ENCODE measurements around the gene CHMP4B. TPM values are rescaled to one million over a fixed set of nuclear protein-coding genes. Genes with fewer than 3 reads are reported as not detected.

Gene CHMP4B
- total and polyA plus RNA-seq, 2 experiments from 2014 or later: 5.5 to 48.2 TPM

DNA sequence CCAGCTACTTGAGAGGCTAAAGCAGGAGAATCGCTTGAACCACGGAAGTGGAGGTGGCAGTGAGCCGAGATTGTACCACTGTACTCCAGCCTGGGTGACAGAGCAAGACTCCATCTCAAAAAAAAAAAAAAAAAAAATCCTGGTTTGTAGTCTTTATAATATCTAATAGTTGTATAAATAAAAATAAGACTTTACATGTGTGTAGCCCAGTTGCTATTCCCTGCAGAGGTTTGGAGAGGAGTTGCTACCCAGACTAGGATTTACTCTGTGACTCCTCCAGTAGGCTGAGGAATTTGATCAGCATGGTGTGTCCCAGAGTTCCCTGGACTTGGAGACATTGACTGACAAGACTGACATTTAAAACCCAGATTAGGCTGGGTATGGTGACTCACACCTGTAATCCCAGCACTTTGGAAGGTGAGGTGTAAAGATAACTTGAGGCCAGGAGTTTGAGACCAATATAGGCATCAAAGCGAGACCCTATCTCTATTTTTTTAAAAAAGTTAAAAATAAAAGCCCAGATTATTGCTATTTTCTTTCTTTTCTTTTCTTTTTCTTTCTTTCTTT is 10.2 kb downstream of the CHMP4B start:
- Histone ChIP-seq H3K9me2 (ENCODE audit: insufficient read depth) (no peaks in the 10 kb centered on the region), H3K4me1 (ENCODE audit: insufficient read depth) (0 out of 2 replicates have a peak, but pooled peaks cover 5% of the 10 kb centered on the region), H3K27me3 (replicated peaks; ENCODE audit: insufficient read depth) (no peaks in the 10 kb centered on the region), H3K36me3 (ENCODE audit: low read depth) (no peaks in the 10 kb centered on the region), H3K27ac (no peak overlapping the region), H4K20me1 (ENCODE audit: insufficient read depth) (peaks cover 50% of the 10 kb centered on the region), H3K9ac (no peak overlapping the region), H3K9me3 (ENCODE audit: low read depth) (no peaks in the 10 kb centered on the region), H3F3A (ENCODE audit: insufficient read depth) (no peaks in the 10 kb centered on the region), H3K4me3 (no peak overlapping the region), H2AFZ (no peak overlapping the region), H3K4me2 (ENCODE audit: unreplicated experiment) (no peak overlapping the region), H3K79me2 (ENCODE audit: insufficient read depth) (peaks cover 100% of the 10 kb centered on the region)
- 65 to 71% methylated on average over 4 of the region's 4 CpGs for WGBS, 2 experiments (ENCODE audit: low coverage in 1 of 2, low lambda C conversion rate in 2 of 2, missing lambda C conversion rate in 2 of 2)
- DNase-seq: no peak
- in situ Hi-C loops (cut with MboI): no loop called here
- TF ChIP-seq EZH2phosphoT487 (IDR thresholded peaks at IDR 0.05; ENCODE audit: insufficient read depth, low read depth): no peak
- TF ChIP-seq EZH2 (IDR thresholded peaks at IDR 0.05; ENCODE audit: insufficient read depth, poor library complexity, severe bottlenecking): no peak

DNA sequence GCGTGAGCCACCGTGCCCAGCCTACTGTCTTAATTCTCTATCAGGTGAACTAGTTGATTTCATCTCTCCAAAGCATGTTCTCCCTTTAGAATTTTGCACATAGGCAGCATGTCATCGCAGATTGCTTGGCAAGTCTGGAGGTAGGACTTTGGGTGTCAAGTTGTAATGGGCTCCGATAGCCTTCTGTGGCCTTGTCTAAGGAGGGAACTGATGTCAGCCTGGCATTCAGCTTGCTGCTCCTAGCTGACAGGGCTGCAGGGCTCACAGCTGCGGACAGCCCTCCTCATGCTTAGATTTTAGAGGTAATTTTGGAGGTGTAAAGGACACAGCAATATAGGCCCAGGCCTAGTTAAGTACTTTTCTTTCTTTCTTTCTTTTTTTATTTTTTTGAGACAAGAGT is 11.3 kb downstream of the CHMP4B start:
- H3K79me2 ChIP-seq (ENCODE audit: insufficient read depth): peaks cover 100% of the 10 kb centered on the region
- TF ChIP-seq EZH2phosphoT487 (IDR thresholded peaks at IDR 0.05; ENCODE audit: insufficient read depth, low read depth) (no peak), EZH2 (IDR thresholded peaks at IDR 0.05; ENCODE audit: insufficient read depth, poor library complexity, severe bottlenecking) (no peak)
- 98 to 100% methylated on average over 5 of the region's 5 CpGs for WGBS, 2 experiments (ENCODE audit: low coverage in 1 of 2, low lambda C conversion rate in 2 of 2, missing lambda C conversion rate in 2 of 2)
- H3F3A ChIP-seq (ENCODE audit: insufficient read depth): 0 out of 2 replicates have a peak, but pooled peaks cover under 1% of the 10 kb centered on the region
- no peaks in the 10 kb centered on the region for H3K9me3 ChIP-seq (ENCODE audit: low read depth)
- H4K20me1 ChIP-seq (ENCODE audit: insufficient read depth): peaks cover 55% of the 10 kb centered on the region
- H3K4me1 ChIP-seq (ENCODE audit: insufficient read depth): 0 out of 2 replicates have a peak, but pooled peaks cover 5% of the 10 kb centered on the region
- H3K4me2 ChIP-seq (ENCODE audit: unreplicated experiment): no peak overlapping the region
- H3K9me2 ChIP-seq (ENCODE audit: insufficient read depth): no peaks in the 10 kb centered on the region
- no peak overlapping the region for H3K9ac ChIP-seq
- no peaks in the 10 kb centered on the region for H3K27me3 ChIP-seq (replicated peaks; ENCODE audit: insufficient read depth)
- H3K4me3 ChIP-seq: no peak overlapping the region
- in situ Hi-C loops (cut with MboI): no loop called here
- H3K36me3 ChIP-seq (ENCODE audit: low read depth): no peaks in the 10 kb centered on the region
- DNase-seq: no peak
- no peak overlapping the region for H3K27ac ChIP-seq
- no peak overlapping the region for H2AFZ ChIP-seq

DNA sequence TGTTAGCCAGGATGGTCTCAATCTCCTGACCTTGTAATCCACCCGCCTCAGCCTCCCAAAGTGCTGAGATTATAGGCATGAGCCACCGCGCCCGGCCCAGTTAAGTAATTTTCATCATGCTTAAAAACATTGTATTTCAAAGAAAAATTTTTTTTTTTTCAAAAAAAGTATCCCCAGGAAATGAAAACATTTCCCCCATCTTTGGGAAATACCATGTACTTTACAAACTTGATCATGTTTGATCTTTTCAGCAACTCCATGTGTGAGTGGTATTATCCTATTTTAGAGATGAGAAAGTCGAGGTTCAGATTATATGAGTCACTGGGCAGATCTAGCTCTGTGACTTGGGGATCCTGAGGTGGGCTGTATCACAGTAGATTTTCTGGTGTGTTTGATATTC is 11.8 kb downstream of the CHMP4B start:
- Histone ChIP-seq H3F3A (ENCODE audit: insufficient read depth) (0 out of 2 replicates have a peak, but pooled peaks cover 6% of the 10 kb centered on the region), H3K9ac (no peak overlapping the region), H3K4me1 (ENCODE audit: insufficient read depth) (0 out of 2 replicates have a peak, but pooled peaks cover 5% of the 10 kb centered on the region), H3K36me3 (ENCODE audit: low read depth) (no peaks in the 10 kb centered on the region), H3K4me3 (no peak overlapping the region), H3K9me3 (ENCODE audit: low read depth) (no peaks in the 10 kb centered on the region), H4K20me1 (ENCODE audit: insufficient read depth) (peaks cover 52% of the 10 kb centered on the region), H3K9me2 (ENCODE audit: insufficient read depth) (no peaks in the 10 kb centered on the region), H2AFZ (no peak overlapping the region), H3K79me2 (ENCODE audit: insufficient read depth) (peaks cover 100% of the 10 kb centered on the region), H3K27me3 (replicated peaks; ENCODE audit: insufficient read depth) (no peaks in the 10 kb centered on the region), H3K27ac (no peak overlapping the region), H3K4me2 (ENCODE audit: unreplicated experiment) (no peak overlapping the region)
- TF ChIP-seq EZH2 (IDR thresholded peaks at IDR 0.05; ENCODE audit: insufficient read depth, poor library complexity, severe bottlenecking) (no peak), EZH2phosphoT487 (IDR thresholded peaks at IDR 0.05; ENCODE audit: insufficient read depth, low read depth) (no peak)
- 94 to 98% methylated on average over 5 of the region's 5 CpGs for WGBS, 2 experiments (ENCODE audit: low coverage in 1 of 2, low lambda C conversion rate in 2 of 2, missing lambda C conversion rate in 2 of 2)
- no peak for DNase-seq
- in situ Hi-C loops (cut with MboI): no loop called here

DNA sequence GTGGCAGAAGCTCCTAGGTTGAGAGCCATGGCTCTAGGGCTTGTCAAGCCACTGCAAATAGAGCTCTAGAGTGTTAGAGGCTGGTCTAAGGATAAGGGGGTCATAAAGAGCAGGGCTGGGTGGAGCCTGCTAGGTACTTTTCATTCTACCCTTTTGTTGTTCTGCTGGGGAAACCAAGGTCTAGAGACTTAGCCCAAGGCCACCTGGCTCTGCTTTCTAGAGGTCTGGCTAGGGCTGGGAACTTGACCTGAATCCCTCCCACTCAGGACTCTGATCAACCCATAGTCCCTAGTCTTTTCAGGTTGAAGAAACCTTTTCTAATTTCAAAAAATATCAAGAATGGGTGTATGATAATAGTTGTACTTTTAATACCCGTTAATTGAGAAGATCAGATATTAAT is 13.7 kb downstream of the CHMP4B start:
- Histone ChIP-seq H3K4me2 (ENCODE audit: unreplicated experiment) (no peak overlapping the region), H3K9me3 (ENCODE audit: low read depth) (no peaks in the 10 kb centered on the region), H2AFZ (no peak overlapping the region), H3F3A (ENCODE audit: insufficient read depth) (0 out of 2 replicates have a peak, but pooled peaks cover 10% of the 10 kb centered on the region), H3K4me1 (ENCODE audit: insufficient read depth) (0 out of 2 replicates have a peak, but pooled peaks cover 5% of the 10 kb centered on the region), H4K20me1 (ENCODE audit: insufficient read depth) (peaks cover 50% of the 10 kb centered on the region), H3K27me3 (replicated peaks; ENCODE audit: insufficient read depth) (no peaks in the 10 kb centered on the region), H3K79me2 (ENCODE audit: insufficient read depth) (peaks cover 100% of the 10 kb centered on the region), H3K4me3 (no peak overlapping the region), H3K9ac (no peak overlapping the region), H3K9me2 (ENCODE audit: insufficient read depth) (no peaks in the 10 kb centered on the region), H3K27ac (no peak overlapping the region), H3K36me3 (ENCODE audit: low read depth) (no peaks in the 10 kb centered on the region)
- no peak for DNase-seq
- no peak for TF ChIP-seq EZH2 (IDR thresholded peaks at IDR 0.05; ENCODE audit: insufficient read depth, poor library complexity, severe bottlenecking)
- no peak for TF ChIP-seq EZH2phosphoT487 (IDR thresholded peaks at IDR 0.05; ENCODE audit: insufficient read depth, low read depth)
- 96 to 100% methylated on average over 1 of the region's 1 CpG for WGBS, 2 experiments (ENCODE audit: low coverage in 1 of 2, low lambda C conversion rate in 2 of 2, missing lambda C conversion rate in 2 of 2)
- in situ Hi-C loops (cut with MboI): no loop called here
